GM21526 (cell line): ENCODE results near the gene UNC13D.
"Not testable (repeated sequence)": the region's sequence is repeated elsewhere in the genome, so short reads cannot be mapped to it uniquely, and the experiment has no call there.

Experiments
- ATAC-seq: cut with Tn5 transposase; IDR thresholded peaks from one replicate; pipeline ENCODE4 v1.9.1; 2021; ENCODE audit warnings: moderate library complexity; ENCODE audit not compliant: unreplicated experiment, low FRiP score

UNC13D gene

DNA sequence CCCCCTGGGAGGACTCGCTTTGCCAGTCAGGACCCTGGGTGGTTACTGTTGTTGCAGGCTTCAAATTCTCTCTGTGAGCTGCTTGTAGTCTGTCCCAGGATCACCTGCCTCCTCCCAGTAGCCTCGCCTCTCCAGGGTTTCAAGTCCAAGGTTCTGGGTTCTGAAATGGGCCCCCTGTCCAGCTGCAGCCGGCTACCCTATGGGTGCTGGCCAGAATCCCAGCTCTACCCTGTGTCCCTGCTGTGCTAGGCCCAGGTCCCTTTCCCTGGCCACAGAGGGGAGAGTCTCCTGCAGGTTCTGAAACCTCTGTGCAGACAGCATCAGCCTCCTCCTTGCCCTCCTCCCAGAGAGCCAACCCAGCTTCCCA lies 21.4 kb downstream of the UNC13D start:
- ATAC-seq, result no peak

DNA sequence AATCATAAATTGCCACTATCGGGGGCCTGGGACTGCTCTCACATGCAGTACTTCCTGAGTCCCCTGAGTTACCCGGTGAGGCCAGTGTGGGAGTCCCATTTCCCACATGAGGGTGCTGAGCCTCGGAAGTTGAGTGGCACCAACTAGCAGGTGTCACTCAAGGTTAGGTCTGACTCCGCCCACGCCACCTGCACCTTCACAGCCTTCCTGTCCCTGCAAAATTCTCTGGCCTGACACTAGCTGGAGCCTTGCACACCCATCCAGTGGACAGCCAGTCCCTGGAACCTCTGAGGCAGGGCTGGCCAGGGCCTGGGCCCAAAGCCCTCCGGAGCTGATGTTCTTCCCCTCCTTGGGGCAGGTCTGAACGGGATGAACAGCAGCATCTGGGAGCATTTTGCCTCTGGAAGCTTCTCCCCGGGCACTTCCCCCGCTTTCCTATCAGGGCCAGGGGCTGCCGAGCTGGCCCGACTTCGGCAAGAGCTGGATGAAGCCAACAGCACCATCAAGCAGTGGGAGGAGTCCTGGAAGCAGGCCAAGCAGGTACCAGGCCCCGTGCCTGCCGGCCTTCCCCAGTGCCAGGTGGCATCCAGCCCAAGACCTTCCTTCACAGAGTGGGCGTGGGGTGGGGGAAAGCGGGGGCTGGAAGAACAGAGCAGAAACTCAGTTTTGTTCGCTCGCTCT lies 21.9 kb downstream of the UNC13D start:
- no peak for ATAC-seq

DNA sequence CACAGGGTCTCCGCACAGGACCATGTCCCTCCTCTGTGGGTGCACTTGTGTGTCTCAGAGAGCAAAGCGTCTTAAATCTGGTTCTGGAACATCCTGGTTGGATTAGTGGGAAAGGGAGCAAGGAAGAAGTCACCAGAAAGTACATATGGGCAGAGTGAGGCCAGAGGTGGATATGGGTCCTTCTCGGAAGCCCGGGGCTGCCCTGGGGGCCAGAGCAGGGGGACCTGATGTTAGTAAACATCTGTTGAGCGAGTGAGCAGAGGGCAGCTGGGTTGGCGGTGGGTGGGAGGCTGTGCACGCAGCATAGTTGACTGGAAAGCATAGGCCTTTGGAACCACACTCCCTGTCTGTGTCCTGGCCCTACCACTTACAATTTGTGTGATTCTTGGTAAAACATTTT lies 22.7 kb downstream of the UNC13D start:
- no peak for ATAC-seq

DNA sequence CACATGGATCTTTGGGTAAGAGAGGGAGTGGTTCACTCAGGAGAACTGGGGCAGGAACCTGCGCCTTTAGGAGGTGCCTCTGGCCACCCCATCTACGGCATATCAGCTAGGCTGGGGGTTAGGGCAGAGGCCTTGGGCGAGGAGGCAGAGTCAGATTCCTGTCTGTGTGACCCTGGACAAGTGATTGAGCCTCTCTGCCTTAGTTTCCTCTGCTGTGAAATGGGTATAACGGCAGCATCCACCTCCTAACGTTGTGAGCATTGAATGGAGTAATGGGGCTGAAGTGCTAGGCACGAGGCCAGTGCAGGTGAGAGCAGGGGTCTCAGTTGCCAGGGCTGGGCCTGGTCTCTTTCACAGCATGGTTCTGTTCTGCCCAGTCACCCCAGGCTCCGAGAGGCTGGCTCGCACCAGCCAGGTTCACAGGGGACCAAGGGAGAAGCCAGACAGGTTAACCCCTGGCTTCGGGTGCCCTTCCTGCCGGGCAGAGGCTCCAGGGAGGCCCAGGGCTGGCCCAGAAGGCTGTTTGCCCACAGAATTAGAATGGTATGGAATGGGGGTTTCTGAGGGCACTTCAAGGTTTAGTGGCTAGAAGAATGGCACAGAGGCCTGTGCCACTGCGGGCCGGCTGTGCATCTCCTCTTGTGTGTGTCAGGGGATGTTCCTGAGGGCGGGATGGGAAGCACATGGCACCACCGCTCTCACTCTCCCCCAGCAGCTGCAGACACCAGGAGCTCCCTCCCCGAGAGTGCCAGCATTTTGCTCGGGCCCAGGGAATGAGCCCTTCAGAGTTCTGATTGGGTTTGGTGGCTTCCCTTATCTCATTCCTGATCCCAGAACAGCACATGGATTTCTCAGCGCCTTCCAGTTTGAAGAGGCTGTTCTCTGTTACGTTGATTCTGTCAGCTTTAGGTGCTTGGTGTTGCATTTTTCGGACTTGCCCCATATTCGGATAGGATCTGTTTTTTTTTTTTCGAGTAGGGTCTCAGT lies 23.8 kb downstream of the UNC13D start:
- ATAC-seq, result no peak

DNA sequence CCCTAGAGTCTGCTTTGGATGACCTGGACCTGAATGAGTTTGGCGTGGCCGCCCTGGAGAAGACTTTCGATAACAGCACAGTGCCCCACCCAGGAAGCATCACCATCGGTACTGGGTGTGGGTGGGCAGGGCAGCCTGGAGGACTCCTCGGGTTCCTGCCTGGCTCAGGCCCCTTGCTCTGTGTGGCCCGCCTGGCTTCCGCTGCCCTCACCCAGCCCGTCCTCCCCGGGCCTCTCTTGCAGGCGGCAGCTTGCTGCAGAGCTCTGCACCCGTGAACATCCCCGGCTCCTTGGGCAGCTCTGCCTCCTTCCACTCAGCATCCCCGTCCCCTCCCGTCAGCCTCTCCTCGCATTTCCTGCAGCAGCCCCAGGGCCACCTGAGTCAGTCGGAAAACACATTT lies 24.5 kb downstream of the UNC13D start:
- ATAC-seq, result no peak

DNA sequence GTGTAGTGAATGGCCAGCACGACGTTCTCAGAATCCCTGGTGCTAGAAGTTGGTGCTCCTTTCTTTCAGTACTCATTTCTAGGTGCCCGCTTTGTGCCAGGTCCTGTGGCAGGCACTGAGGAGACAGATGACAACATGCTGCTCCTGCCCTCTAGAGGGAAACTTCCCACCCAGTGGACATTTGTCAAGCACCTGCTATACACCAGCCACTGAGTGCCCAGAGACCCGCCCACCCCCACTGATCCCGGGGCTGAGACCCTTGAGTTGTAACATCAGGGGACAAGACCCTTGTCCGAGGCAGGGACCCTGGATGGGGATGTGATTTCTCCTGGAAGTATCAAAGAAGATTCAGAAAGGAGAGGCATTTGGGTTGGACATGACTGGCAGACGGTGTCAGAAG lies 25.1 kb downstream of the UNC13D start:
- ATAC-seq, result no peak

DNA sequence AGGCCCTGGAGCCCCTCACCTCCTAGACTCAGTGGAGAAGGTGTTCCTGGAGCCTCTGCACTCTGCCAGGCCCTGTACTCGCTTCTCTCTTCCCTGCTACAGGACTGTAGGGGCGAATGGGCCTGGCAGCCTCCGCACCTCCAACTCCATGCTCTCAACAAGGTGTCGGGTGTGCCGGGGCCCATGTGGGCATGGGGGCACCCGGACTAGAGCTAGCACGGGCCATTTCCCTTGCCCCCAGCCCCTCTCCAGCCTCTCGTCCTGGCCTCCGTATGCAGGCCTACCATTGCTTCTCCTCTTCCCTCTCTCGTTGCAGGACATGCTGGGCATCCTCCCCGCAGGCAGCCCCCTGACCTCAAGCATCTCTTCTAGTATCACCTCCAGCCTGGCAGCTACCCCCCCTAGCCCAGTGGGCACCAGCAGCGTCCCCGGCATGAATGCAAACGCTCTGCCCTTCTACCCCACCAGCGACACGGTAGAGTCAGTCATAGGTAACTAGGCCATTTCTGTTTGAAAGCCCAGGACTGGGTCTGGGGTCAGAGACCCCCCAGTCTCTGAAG lies 25.8 kb downstream of the UNC13D start:
- ATAC-seq, result no peak

DNA sequence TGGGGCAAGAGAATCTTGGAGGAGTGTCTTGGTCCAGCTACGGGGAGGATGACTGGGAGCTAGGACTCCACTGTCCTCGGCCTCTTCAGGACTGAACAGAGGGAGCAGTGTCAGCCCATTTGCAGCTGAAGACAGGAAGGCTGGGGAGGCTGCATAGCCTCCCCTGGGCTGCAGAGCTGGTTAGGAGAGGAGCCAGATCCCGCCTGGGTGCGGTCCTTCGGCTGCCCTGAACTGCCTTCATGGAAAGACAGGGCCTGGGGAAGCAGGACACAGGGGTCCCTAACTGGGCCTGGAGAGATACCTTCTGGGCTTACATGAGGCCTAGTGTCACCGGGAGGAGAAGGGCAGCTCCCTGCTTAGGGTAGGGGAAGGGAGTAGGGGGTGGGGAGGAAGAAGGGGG lies 26.6 kb downstream of the UNC13D start:
- no peak for ATAC-seq

DNA sequence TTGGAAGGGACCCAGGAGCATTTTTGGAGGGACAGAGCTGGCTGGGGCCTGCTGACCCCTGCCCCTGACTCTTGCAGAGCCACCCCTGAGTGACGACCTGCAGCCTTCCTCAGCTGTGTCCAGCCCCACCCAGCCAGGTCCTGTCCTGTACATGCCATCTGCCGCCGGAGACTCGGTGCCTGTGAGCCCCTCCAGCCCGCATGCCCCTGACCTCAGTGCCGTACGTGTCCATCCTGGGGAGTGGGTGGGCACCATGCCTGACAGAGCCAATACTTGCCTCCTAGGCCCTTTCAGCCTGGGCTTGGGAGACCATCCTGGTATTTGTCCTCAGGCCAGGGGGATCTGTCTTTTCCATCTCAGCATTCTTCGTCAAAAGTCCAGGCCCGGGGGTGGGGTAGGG lies 27.5 kb downstream of the UNC13D start:
- no peak for ATAC-seq

DNA sequence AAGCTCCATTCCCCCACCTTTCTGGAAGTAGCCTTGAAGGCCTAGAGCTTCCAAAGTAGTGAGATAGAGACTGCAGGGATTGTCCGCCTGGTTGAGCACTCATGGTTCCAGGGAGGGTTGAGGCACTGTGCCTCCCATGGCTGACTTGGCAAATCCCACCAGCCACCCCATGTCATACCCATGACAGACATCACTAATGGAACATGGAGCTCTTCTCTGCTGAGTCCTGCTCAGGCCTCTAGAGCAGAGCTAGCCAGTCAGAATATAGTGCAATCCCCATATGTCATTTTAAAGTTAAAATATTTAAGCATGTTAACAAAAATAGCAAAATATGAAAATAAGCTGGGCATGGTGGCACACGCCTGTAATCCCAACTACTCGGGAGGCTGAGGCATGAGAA lies 28.8 kb downstream of the UNC13D start:
- no peak for ATAC-seq

DNA sequence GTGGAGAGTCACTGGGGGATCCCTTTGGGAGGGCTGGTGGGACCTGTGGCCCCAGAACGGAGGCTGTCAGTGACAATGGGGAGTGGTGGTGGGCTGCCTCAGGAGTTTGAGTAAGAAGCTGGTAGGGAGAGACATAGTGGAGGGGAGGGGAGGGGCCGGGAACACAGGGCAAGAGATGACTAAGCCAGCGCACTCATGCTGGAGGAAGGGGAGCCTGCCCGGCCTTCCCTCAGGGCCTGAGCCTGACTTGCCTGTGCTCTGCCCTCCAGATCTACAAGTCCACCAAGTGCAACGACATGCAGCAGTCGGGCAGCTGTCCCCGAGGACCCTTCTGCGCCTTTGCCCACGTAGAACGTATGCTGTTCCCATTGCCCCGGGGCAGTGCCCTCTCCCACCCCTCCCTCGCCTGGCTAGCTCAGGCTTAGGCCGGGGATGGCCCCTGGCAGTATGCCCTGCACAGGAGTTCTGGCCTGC lies 29.3 kb downstream of the UNC13D start:
- no peak for ATAC-seq

DNA sequence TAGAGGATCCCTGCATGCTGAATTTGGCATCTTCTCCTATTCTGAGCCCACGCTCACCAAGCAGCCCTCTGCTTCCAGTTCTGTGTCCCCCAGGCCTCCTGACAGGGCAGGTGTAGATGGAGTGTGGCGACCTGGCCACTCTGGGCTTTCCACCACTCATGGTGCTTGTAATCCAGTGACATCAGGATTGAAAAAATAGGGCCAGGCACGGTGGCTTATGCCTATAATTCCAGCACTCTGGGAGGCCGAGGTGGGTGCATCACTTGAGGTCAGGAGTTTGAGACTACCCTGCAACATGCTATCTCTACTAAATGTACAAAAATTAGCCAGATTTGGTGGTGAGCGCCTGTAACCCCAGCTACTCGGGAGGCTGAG lies 30.2 kb downstream of the UNC13D start:
- no peak for ATAC-seq

DNA sequence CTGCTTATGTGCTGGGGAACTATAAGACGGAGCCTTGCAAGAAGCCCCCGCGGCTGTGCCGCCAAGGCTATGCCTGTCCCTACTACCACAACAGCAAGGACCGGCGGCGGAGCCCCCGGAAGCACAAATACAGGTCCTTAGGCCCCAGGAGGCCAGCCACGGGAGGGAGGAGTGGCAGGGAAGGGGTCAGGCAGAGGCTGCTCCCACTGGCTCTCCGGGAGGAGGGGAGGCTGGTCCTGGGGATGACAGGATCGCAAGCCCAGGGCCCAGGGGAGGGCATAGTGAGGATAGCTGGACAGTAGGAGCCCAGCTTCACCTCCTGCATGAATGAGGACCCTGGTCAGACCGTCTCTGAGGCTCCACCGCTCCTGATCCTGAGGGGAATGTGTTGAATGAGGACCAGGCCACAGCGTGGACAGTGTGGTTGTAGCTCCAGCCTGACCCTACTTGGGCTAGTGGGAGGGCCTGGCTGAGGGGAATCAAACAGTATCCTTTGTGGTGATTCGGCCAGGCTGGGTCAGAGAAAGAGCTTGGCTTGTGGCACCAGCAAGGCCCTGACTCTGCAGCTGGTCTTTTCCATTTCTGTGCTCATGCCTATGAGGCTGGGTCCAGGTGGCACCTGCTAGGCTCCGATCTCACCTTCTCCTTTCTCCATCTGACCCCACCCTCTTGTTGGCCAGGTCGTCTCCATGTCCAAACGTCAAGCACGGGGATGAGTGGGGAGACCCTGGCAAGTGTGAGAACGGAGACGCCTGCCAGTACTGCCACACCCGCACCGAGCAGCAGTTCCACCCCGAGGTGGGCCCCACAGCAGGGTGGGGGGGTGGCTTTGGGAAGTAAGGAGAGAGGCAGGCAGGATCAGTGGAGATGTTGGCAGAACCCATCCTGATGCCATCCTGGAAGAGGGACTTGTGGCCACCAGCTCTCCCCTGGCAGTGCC lies 30.9 kb downstream of the UNC13D start:
- ATAC-seq, result no peak

DNA sequence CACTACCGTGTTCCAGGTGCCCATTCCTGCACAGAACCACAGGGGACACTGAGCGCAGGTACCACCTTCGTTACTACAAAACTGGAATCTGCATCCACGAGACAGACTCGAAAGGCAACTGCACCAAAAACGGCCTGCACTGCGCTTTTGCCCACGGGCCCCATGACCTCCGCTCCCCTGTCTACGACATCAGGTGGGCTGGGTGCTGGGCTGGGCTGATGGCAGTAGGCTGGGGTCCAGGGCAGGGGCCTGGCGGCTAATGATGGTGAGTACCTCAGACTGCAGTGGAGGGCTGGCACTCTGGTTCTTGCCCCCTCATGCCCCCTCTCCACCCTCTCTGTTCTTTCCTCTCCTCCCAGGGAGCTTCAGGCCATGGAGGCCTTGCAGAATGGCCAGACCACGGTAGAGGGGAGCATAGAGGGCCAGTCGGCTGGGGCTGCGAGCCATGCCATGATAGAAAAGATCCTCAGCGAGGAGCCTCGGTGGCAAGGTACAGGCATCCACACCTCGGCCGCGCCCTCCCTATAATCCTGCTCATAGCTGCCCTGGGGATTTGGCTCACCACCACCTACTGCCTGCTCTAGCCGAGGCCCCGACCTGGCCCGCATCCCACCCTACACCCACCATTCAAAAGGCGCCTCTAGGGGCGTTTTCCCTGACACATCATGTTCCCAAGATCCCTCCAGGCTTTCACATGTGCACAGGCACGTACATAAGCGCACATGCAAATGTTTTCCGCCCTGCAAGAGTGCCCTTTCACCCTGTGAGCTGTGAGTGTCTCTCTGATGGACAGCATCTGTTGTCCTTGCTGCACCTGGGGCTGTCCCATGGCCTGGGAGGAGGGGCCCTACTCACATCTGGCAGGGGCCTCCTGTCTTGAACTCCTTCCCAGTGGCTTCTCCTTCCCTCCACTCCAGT lies 31.8 kb downstream of the UNC13D start:
- ATAC-seq, result no peak

DNA sequence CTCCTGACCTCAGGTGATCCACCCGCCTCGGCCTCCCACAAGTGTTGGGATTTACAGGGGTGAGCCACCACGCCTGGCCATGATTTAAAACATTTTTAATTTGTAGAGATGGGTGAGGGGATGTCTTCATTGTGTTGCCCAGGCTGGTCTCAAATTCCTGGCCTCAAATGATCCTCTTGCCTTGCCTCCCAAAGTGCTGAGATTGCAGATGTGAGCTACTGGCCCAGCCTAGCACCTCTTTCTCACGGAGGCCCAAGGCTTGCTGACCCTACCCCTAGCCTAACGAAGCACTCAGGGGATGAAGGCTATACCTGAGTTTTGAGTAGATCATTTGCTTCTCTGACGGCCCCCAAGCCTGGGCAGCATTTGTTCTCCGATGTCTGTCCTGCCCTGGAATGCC lies 33.0 kb downstream of the UNC13D start:
- no peak for ATAC-seq

DNA sequence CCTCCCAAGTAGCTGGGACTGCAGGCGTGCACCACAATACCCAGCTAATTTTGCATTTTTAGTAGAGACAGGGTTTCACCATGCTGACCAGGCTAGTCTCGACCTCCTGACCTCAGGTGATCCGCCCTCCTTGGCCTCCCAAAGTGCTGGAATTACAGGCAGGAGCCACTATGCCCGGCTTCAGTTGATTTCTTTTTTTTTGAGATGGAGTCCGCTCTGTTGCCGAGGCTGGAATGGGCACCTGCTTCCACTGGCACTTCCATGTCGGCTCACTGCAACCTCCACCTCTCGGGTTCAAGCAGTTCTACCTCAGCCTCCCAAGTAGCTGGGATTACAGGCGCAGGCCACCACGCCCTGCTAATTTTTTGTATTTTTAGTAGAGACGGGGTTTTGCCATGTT lies 33.4 kb downstream of the UNC13D start:
- ATAC-seq, result not testable (repeated sequence)

DNA sequence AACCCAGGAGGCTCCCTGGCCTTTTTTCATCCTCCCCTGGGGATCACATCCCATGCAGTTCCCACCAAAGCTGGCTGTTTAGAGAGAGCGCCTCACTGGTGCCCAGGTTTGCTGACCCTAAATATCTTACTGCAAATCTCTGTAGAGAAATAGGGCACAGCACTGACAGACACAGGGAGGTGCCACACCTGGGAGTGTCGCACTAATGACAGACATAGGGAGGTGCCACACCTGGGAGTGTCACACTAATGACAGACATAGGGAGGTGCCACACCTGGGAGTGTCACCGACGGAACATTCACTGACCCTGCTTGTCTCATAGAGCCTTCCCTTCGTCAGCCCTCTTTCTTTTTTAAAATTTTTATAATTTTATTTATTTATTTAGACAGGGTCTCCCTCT lies 34.0 kb downstream of the UNC13D start:
- ATAC-seq, result no peak

DNA sequence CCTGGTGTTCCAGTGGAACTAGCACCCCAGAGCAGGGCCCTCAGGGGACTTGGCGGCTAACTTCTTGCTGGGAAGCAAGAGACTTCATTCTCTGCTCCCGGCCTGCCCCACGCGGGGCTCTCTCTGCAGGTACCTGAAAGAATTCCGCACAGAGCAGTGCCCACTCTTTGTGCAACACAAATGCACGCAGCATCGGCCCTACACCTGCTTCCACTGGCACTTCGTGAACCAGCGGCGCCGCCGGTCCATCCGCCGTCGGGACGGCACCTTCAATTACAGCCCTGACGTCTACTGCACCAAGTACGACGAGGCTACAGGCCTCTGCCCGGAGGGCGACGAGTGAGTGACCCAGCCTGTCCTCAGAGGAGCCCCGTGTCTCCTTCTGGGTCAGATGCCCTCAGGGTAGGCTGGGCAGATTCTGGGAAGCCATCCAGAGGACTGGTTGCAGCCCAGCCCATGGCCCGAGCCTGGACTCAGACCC lies 34.5 kb downstream of the UNC13D start:
- ATAC-seq, result no peak

DNA sequence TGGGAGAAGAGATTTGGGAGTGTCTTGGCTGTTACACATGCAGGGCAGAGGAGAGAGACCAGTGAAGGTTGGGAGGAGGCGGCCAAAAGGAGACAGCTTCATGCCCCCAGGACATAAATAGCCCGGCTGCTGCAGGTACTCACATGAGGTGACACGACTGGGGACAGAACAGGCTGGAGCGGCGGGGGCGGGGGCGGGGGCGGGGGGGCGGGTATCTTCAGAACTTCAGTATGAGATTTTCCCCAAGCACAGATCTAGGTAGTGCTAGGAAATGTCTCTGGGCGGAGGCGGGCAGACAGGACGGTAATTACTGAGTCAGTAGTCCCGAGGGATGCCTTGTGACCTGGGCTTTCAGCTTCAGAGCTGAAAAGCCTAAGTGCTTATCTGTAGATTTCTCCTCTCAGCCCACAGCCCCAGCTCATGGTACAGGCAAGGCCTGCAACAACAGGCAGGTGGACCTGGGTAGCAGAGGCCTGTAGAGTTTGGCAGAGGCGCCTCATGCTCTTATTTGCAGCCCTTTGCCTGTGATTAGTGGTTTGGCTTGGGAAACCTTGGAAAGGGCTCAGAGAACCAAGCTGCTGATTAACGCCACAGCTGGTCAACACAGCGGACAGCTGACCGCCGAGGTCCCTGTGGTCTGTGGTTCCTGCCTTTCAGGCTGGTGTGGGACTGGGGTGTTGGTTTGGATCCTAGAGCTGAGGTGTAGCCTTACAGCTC lies 35.1 kb downstream of the UNC13D start:
- ATAC-seq, result no peak
